Suprapubic skin (tissue), 4 donors: ENCODE measurements around the gene UGDH. TPM values are rescaled to one million over a fixed set of nuclear protein-coding genes. Genes with fewer than 3 reads are reported as not detected.
"Not testable (repeated sequence)": the region's sequence is repeated elsewhere in the genome, so short reads cannot be mapped to it uniquely, and the experiment has no call there.

Experiments used
- DNase-seq, 2 donors: peaks; one replicate each; pipeline ENCODE4 v3.0.0-alpha.2; 2019; ENCODE audit warnings: low spot score in 2 of 2
- H3K27ac ChIP-seq: fragments of 200-600 bp; sonication (generic); one replicate; pipeline ENCODE4 v1.5.1; 2019
- H3K27me3 ChIP-seq: fragments of 200-600 bp; sonication (generic); one replicate; pipeline ENCODE4 v1.5.1; 2019
- H3K36me3 ChIP-seq: fragments of 200-600 bp; sonication (generic); one replicate; pipeline ENCODE4 v1.5.1; 2019
- H3K4me1 ChIP-seq: fragments of 200-600 bp; sonication (generic); one replicate; pipeline ENCODE4 v1.5.1; 2019
- H3K4me3 ChIP-seq: fragments of 200-600 bp; sonication (generic); one replicate; pipeline ENCODE4 v1.5.1; 2019; ENCODE audit warnings: mild to moderate bottlenecking
- H3K9me3 ChIP-seq: fragments of 200-600 bp; sonication (generic); one replicate; pipeline ENCODE4 v1.5.1; 2019
- CTCF ChIP-seq, 2 donors: fragments of 200-600 bp in 1 of 2; fragments of 450-650 bp in 1 of 2; sonication (generic) in 1 of 2; IDR thresholded peaks; one replicate each; pipeline ENCODE4 v1.5.1; 2016 to 2019; ENCODE audit warnings: antibody characterized with exemption in 2 of 2, mild to moderate bottlenecking in 1 of 2, moderate library complexity in 1 of 2
- EP300 ChIP-seq: sonication (generic); formaldehyde crosslinking; IDR thresholded peaks from one replicate; pipeline ENCODE4 v1.6.1; 2017; ENCODE audit warnings: antibody characterized with exemption
- POLR2A ChIP-seq, 2 donors: fragments of 450-650 bp; IDR thresholded peaks; one replicate each; pipeline ENCODE4 v1.6.1; 2017; ENCODE audit warnings: antibody characterized with exemption in 2 of 2, mild to moderate bottlenecking in 2 of 2, moderate library complexity in 2 of 2
- POLR2AphosphoS5 ChIP-seq, 3 donors: sonication (generic); formaldehyde crosslinking; IDR thresholded peaks; one replicate each; pipeline ENCODE4 v1.6.1; 2017; ENCODE audit warnings: antibody characterized with exemption in 3 of 3
- WGBS: methylation state at CpG from one replicate; pipeline ENCODE4 v1.1.5; 2018; 5-methylcytosine and 5-hydroxymethylcytosine counted together
- total RNA-seq, 4 donors: library from RNA; depleted of rRNA; stranded (reverse); fragments of >200 nt; gene quantifications; one replicate each; pipeline ENCODE4 v1.1.0, GENCODE V29; 2016

Gene UGDH
- total RNA-seq, 4 donors from 2014 or later = 20.6 to 28.7 (median 24.3) TPM

DNA sequence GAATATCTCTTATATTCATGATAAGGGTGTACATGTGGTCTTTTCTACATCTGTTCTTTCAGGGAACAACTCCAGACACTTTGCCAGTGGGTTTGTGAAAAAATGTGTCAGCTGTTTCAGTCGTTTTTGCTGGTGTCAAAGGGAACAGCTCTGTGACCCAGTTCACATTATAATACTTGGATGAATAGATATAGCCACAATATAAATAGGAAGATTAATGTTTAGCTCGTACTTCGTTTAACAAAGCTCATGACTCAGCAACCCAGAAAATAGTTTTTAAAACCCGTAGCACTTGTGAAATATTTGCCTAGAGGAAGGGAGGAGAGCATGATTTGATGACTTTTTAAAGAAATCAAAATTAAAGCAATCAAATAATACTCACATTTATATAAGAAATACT is 60.5 kb downstream of the UGDH start:
- WGBS = 61% methylated on average over 4 of the region's 4 CpGs
- Histone ChIP-seq H3K9me3 (no peaks in the 10 kb centered on the region), H3K4me1 (peaks cover 12% of the 10 kb centered on the region), H3K4me3 (no peak overlapping the region), H3K27me3 (no peaks in the 10 kb centered on the region), H3K27ac (no peak overlapping the region), H3K36me3 (peaks cover 45% of the 10 kb centered on the region)
- TF ChIP-seq CTCF (IDR thresholded peaks at IDR 0.05) (no peak), POLR2AphosphoS5 (IDR thresholded peaks at IDR 0.05) (no peak), EP300 (no peak), POLR2A (IDR thresholded peaks at IDR 0.05) (no peak)
- DNase-seq = no peak

- no peak overlapping the region for H3K4me3 ChIP-seq
- H3K4me1 ChIP-seq = peaks cover 10% of the 10 kb centered on the region
- no peaks in the 10 kb centered on the region for H3K27me3 ChIP-seq
- H3K9me3 ChIP-seq = no peaks in the 10 kb centered on the region
- DNase-seq = no peak
- WGBS = 32% methylated on average over 2 of the region's 2 CpGs
- no peak for TF ChIP-seq POLR2AphosphoS5 (IDR thresholded peaks at IDR 0.05)
- no peak for TF ChIP-seq CTCF (IDR thresholded peaks at IDR 0.05)
- no peak for TF ChIP-seq EP300
- TF ChIP-seq POLR2A (IDR thresholded peaks at IDR 0.05) = no peak
- H3K36me3 ChIP-seq = peaks cover 44% of the 10 kb centered on the region
- no peak overlapping the region for H3K27ac ChIP-seq
Measured at GRCh38 chr4:39464886-39465501, 62.2 kb downstream of the UGDH start.

- Histone ChIP-seq H3K9me3 (no peaks in the 10 kb centered on the region), H3K4me3 (peak within 1 kb of the TSS; percentile 90), H3K36me3 (peaks cover 55% of the 10 kb centered on the region), H3K27ac (peak within 1 kb of the TSS; percentile 97), H3K4me1 (peaks cover 32% of the 10 kb centered on the region), H3K27me3 (no peaks in the 10 kb centered on the region)
- WGBS = under 1% methylated on average over 41 of the region's 55 CpGs
- DNase-seq = peak; percentile 96 to 98
- TF ChIP-seq EP300 (no peak), CTCF (IDR thresholded peaks at IDR 0.05) (no peak), POLR2AphosphoS5 (IDR thresholded peaks at IDR 0.05) (peak; percentile 97 to 99 (median 99)), POLR2A (IDR thresholded peaks at IDR 0.05) (peak; percentile 92 to 95)
Measured at GRCh38 chr4:39458505-39459300, 68.5 kb downstream of the UGDH start, which contains the start of the genes LIAS and RPL9. Gene LIAS, plus strand, starts transcription at chr4:39459056. Its CDS starts 62 bp downstream, at chr4:39459118. Gene RPL9, minus strand, starts transcription at chr4:39458922. Its CDS starts 483 bp downstream, at chr4:39458439.

DNA sequence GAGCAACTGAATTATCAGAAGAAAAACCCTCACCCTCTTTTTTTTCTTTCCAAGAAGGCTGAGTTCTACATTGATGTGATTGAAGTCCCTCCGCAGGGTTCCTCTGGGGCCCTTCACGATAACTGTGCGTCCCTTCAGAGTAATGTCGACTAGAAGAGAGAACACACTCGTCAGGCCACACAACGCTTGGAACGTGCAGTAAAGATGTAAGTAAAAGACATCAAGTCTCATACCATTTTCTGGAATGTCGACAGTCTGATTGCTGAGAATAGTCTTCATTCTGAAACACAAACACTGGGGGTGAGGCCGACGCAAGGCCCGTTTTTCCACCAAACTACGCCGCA is 69.1 kb downstream of the UGDH start:
- H3K27me3 ChIP-seq, H3K9me3 ChIP-seq, DNase-seq: not testable (repeated sequence)
- Histone ChIP-seq H3K4me3 (peak overlapping the region; percentile 90), H3K27ac (peak overlapping the region; percentile 97), H3K36me3 (peaks cover 55% of the 10 kb centered on the region), H3K4me1 (peaks cover 32% of the 10 kb centered on the region)
- WGBS = 0% methylated on average over 11 of the region's 13 CpGs

- 63% methylated on average over 10 of the region's 10 CpGs for WGBS
- TF ChIP-seq POLR2AphosphoS5 (IDR thresholded peaks at IDR 0.05) (no peak), EP300 (no peak), CTCF (IDR thresholded peaks at IDR 0.05) (no peak), POLR2A (IDR thresholded peaks at IDR 0.05) (no peak)
- Histone ChIP-seq H3K4me3 (peak overlapping the region; percentile 90), H3K36me3 (peaks cover 59% of the 10 kb centered on the region), H3K9me3 (no peaks in the 10 kb centered on the region), H3K27ac (peak overlapping the region; percentile 97), H3K4me1 (peaks cover 32% of the 10 kb centered on the region), H3K27me3 (no peaks in the 10 kb centered on the region)
- DNase-seq = no peak
Measured at GRCh38 chr4:39456946-39457763, 70.1 kb downstream of the UGDH start.
